GM19351 (cell line): ENCODE data around the gene CDK1.
A peak's percentile ranks its signal among the peaks of the same experiment; 100 is the strongest.

ENCODE experiments used
- ATAC-seq: cut with Tn5 transposase; IDR thresholded peaks from one replicate; pipeline ENCODE4 v1.9.1; 2021; ENCODE audit warnings: mild to moderate bottlenecking, moderate library complexity; ENCODE audit not compliant: unreplicated experiment

The CDK1 gene

GRCh38 chr10:60778214-60778970 lies at the start of gene CDK1:
Gene CDK1, plus strand, starts transcription at chr10:60778478. Its CDS starts 1,688 bp downstream, at chr10:60780166.
- ATAC-seq: peak; percentile 94

GRCh38 chr10:60729106-60729505 lies 49.2 kb upstream of the CDK1 start:
- ATAC-seq: no peak

GRCh38 chr10:60731134-60731885 lies 47.0 kb upstream of the CDK1 start:
- peak; percentile 81 for ATAC-seq

- ATAC-seq: no peak
Measured at GRCh38 chr10:60732198-60732806, 46.0 kb upstream of the CDK1 start.

GRCh38 chr10:60732807-60733516 lies 45.3 kb upstream of the CDK1 start:
- peak; percentile 57 for ATAC-seq

- no peak for ATAC-seq
Measured at GRCh38 chr10:60733517-60733822, 44.8 kb upstream of the CDK1 start.

- ATAC-seq: no peak
Measured at GRCh38 chr10:60733826-60734225, 44.5 kb upstream of the CDK1 start.

- ATAC-seq: no peak
Measured at GRCh38 chr10:60734226-60734625, 44.1 kb upstream of the CDK1 start.

GRCh38 chr10:60735244-60735643 lies 43.0 kb upstream of the CDK1 start:
- no peak for ATAC-seq

- ATAC-seq: no peak
Measured at GRCh38 chr10:60737242-60737641, 41.0 kb upstream of the CDK1 start.

GRCh38 chr10:60739558-60739957 lies 38.7 kb upstream of the CDK1 start:
- no peak for ATAC-seq

- ATAC-seq: no peak
Measured at GRCh38 chr10:60742512-60742911, 35.8 kb upstream of the CDK1 start.

GRCh38 chr10:60747817-60748469 lies 30.3 kb upstream of the CDK1 start:
- ATAC-seq: no peak

GRCh38 chr10:60753152-60753551 lies 25.1 kb upstream of the CDK1 start:
- ATAC-seq: no peak

GRCh38 chr10:60753817-60754216 lies 24.5 kb upstream of the CDK1 start:
- no peak for ATAC-seq

- no peak for ATAC-seq
Measured at GRCh38 chr10:60757420-60757895, 20.8 kb upstream of the CDK1 start.

- no peak for ATAC-seq
Measured at GRCh38 chr10:60759181-60759580, 19.1 kb upstream of the CDK1 start.

- no peak for ATAC-seq
Measured at GRCh38 chr10:60760711-60761210, 17.5 kb upstream of the CDK1 start.

- no peak for ATAC-seq
Measured at GRCh38 chr10:60762554-60762953, 15.7 kb upstream of the CDK1 start.

- no peak for ATAC-seq
Measured at GRCh38 chr10:60767424-60767823, 10.9 kb upstream of the CDK1 start.

GRCh38 chr10:60769406-60769805 lies 8.9 kb upstream of the CDK1 start:
- ATAC-seq: no peak
